SK-N-MC (cell line): ENCODE measurements around the gene RERG.

Experiments
- EZH2 ChIP-seq: fragments of 200-600 bp; sonication (generic); IDR thresholded peaks from one replicate; pipeline ENCODE4 v1.6.1; 2017; ENCODE audit warnings: antibody characterized with exemption
- POLR2AphosphoS5 ChIP-seq: IDR thresholded peaks from 2 replicates; pipeline ENCODE4 v1.6.1; 2012; ENCODE audit warnings: mild to moderate bottlenecking, low read depth, low read length, borderline replicate concordance

DNA sequence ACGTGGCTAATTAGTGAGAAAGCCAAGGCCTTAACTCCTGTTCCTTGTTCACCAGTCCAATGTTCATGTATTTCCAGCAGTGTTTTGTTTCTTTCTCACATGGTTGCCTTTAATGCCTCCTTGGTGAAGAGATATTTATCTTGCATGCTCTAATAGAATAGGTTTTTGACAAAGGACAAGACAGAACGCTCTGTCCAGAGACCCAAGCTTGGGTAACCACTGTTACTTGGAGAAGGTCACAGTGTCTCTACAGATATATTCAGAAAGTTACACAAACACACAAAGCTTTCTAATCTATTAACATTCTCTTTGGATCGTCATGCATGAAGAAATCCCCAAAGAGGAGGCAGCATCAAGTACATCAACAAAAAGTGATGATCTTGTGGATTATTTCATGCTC is 33.1 kb downstream of the RERG start:
- TF ChIP-seq POLR2AphosphoS5 (no peak), EZH2 (no peak)
